SU-DHL-6 (cell line): ENCODE data around the gene OSBPL7.

ENCODE experiments used
- H2AFZ ChIP-seq: fragments of 200-600 bp; sonication (generic); 2 replicates; pipeline ENCODE4 v1.6.1; 2014; ENCODE audit warnings: low read depth, mild to moderate bottlenecking, moderate library complexity, mixed read lengths, antibody characterized with exemption, low read length; ENCODE audit not compliant: severe bottlenecking
- H3F3A ChIP-seq: fragments of 200-600 bp; shearing (Covaris generic); 2 replicates; pipeline ENCODE4 v1.6.0; 2016; ENCODE audit warnings: antibody characterized with exemption, mild to moderate bottlenecking; ENCODE audit not compliant: insufficient read depth
- H3K27ac ChIP-seq: fragments of 200-600 bp; sonication (generic); 2 replicates; pipeline ENCODE4 v1.5.1; 2016; ENCODE audit warnings: low read depth, mild to moderate bottlenecking, low read length, moderate library complexity, mixed read lengths
- H3K27me3 ChIP-seq: fragments of 200-600 bp; sonication (generic), shearing (Covaris generic); 2 replicates; pipeline ENCODE4 v1.6.0; 2014; ENCODE audit warnings: mild to moderate bottlenecking, low read length
- H3K36me3 ChIP-seq: fragments of 200-600 bp; sonication (generic); 2 replicates; pipeline ENCODE4 v1.6.1; 2014; ENCODE audit warnings: mild to moderate bottlenecking, low read length, mixed read lengths
- H3K4me2 ChIP-seq: fragments of 300-600, 200-600 bp; shearing (Covaris generic), sonication (generic); 2 replicates; pipeline ENCODE4 v1.6.0; 2014; ENCODE audit warnings: low read length, low read depth, mild to moderate bottlenecking; ENCODE audit not compliant: poor library complexity, severe bottlenecking
- H3K4me3 ChIP-seq: fragments of 200-600 bp; sonication (generic); 2 replicates; pipeline ENCODE4 v1.5.1; 2014; ENCODE audit warnings: antibody characterized with exemption, low read length, mild to moderate bottlenecking, mixed read lengths; ENCODE audit not compliant: insufficient read depth, poor library complexity, severe bottlenecking
- H3K79me2 ChIP-seq: fragments of 200-600 bp; sonication (generic); 2 replicates; pipeline ENCODE4 v1.6.1; 2014; ENCODE audit warnings: mild to moderate bottlenecking, low read length, moderate library complexity; ENCODE audit not compliant: insufficient read depth
- H3K9ac ChIP-seq: fragments of 200-600 bp; sonication (generic); 2 replicates; pipeline ENCODE4 v1.7.0; 2014; ENCODE audit warnings: mild to moderate bottlenecking, low read length
- H3K9me2 ChIP-seq: fragments of 200-600 bp; sonication (generic); replicated peaks from 2 replicates; pipeline ENCODE4 v1.6.1; 2014; ENCODE audit warnings: low read length; ENCODE audit not compliant: insufficient read depth
- H3K9me3 ChIP-seq: fragments of 200-600 bp; sonication (generic); 2 replicates; pipeline ENCODE4 v1.6.1; 2014; ENCODE audit warnings: low read length, mixed read lengths; ENCODE audit not compliant: insufficient read depth
- H4K20me1 ChIP-seq: fragments of 200-600 bp; sonication (generic); 2 replicates; pipeline ENCODE4 v1.6.1; 2014; ENCODE audit warnings: low read depth, mild to moderate bottlenecking, antibody characterized with exemption, low read length, moderate library complexity, mixed read lengths
- CTCF ChIP-seq: fragments of 200-600 bp; sonication (generic); IDR thresholded peaks from one replicate; pipeline ENCODE4 v1.5.1; 2017; ENCODE audit warnings: antibody characterized with exemption, mild to moderate bottlenecking, low read length, moderate library complexity; ENCODE audit not compliant: insufficient read depth, poor library complexity, severe bottlenecking
- EZH2phosphoT487 ChIP-seq: fragments of 200-600 bp; sonication (generic), shearing (Covaris generic); conservative IDR thresholded peaks from 2 replicates; pipeline ENCODE4 v1.6.1; 2018; ENCODE audit warnings: mild to moderate bottlenecking, antibody characterized with exemption, low read length, moderate library complexity, mixed read lengths

Gene OSBPL7

GRCh38 chr17:47808830-47809480 is 12.6 kb downstream of the OSBPL7 start:
- Histone ChIP-seq H3K4me2 (no peak overlapping the region), H3K9me3 (no peaks in the 10 kb centered on the region), H3K27ac (no peak overlapping the region), H3K9ac (no peak overlapping the region), H3K79me2 (no peaks in the 10 kb centered on the region), H3K9me2 (no peaks in the 10 kb centered on the region), H2AFZ (no peak overlapping the region), H3K27me3 (no peaks in the 10 kb centered on the region), H3K36me3 (no peaks in the 10 kb centered on the region), H3K4me3 (no peak overlapping the region), H3F3A (no peaks in the 10 kb centered on the region), H4K20me1 (no peaks in the 10 kb centered on the region)
- no peak for TF ChIP-seq EZH2phosphoT487
- no peak for TF ChIP-seq CTCF

- TF ChIP-seq EZH2phosphoT487 (no peak), CTCF (no peak)
- Histone ChIP-seq H3K9me2 (no peaks in the 10 kb centered on the region), H3K36me3 (no peaks in the 10 kb centered on the region), H3K27ac (no peak overlapping the region), H3K27me3 (no peaks in the 10 kb centered on the region), H3K9ac (no peak overlapping the region), H3K9me3 (no peaks in the 10 kb centered on the region), H3K79me2 (no peaks in the 10 kb centered on the region), H3F3A (no peaks in the 10 kb centered on the region), H2AFZ (no peak overlapping the region), H3K4me3 (no peak overlapping the region), H3K4me2 (no peak overlapping the region), H4K20me1 (no peaks in the 10 kb centered on the region)
These were observed 13.4 kb downstream of the OSBPL7 start for GRCh38 chr17:47808036-47808829.

GRCh38 chr17:47807421-47807820 is 14.2 kb downstream of the OSBPL7 start:
- Histone ChIP-seq H3K9me2 (no peaks in the 10 kb centered on the region), H3K9ac (no peak overlapping the region), H3K27me3 (no peaks in the 10 kb centered on the region), H3K36me3 (no peaks in the 10 kb centered on the region), H3K79me2 (no peaks in the 10 kb centered on the region), H4K20me1 (no peaks in the 10 kb centered on the region), H3K9me3 (no peaks in the 10 kb centered on the region), H3K27ac (no peak overlapping the region), H3K4me3 (no peak overlapping the region), H3K4me2 (no peak overlapping the region), H2AFZ (no peak overlapping the region), H3F3A (no peaks in the 10 kb centered on the region)
- TF ChIP-seq EZH2phosphoT487, result no peak
- TF ChIP-seq CTCF, result no peak
